Measurements from ENCODE around the gene ARL15. TPM values are rescaled to one million over a fixed set of nuclear protein-coding genes. Genes with fewer than 3 reads are reported as not detected.

The ARL15 gene
- total RNA-seq, 1 donor from 2014 or later: 6.0 TPM

DNA sequence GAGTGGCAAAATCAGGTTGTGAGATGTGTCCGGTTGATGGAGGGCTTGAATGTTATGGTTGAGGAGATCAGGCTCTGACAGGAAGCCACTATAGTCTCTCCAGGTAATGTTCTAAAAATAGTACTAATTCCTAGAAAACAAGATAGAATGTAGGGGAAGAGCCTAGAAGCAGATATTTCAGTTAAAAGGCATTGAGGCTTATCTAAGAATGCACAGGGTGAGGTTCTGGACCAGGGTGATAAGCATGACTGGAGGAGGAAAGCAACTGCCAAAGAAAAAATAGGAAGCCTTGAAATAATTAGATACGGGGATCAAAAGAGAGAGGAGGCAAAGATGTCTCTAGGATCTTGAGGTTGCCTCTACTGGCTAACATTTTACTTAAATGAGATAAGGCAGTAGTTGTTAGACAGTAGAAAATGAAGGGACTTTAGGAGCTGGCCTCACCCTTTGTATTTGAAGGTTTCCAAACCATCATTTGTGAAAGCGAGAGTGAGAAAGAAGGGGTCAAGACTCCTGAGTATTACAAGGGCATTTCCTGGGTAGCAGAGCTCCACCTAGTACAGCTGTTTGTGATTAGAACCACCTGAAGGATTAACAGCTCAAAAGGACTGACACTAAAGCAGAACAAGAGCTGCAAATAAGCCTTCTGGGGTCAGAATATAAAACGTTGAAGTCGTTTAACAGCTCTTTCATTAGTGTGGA, 15.4 kb upstream of the ARL15 start:
- H3K27ac Mint-ChIP-seq: no peak overlapping the region
- peaks cover 13% of the 10 kb centered on the region for H3K27me3 Mint-ChIP-seq (ENCODE audit: low read depth)
- H3K9me3 Mint-ChIP-seq: no peaks in the 10 kb centered on the region
- no peaks in the 10 kb centered on the region for H3K36me3 Mint-ChIP-seq (ENCODE audit: low read depth)
- peaks cover 6% of the 10 kb centered on the region for H3K4me1 Mint-ChIP-seq (ENCODE audit: low read depth)
- H3K4me3 Mint-ChIP-seq (ENCODE audit: low read depth): no peak overlapping the region
- DNase-seq (ENCODE audit: low spot score): no peak
- intact Hi-C loops (cut with micrococcal nuclease): no loop called here

DNA sequence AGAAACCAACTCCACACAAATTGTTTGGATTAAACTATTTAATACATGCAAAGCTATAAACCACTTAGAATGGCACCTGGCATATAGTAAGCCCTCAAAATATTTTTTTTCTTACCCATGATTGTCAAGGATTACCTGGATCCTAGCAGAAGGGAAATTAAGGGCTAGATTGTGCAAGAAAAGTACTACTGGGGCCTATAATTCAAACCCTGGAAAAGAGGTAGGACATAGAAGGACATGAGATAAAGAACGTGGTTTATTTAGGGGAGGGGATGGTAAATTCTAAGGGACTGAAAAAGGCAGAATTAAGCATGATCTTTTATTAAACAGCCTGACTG, 14.9 kb upstream of the ARL15 start:
- peaks cover 15% of the 10 kb centered on the region for H3K27me3 Mint-ChIP-seq (ENCODE audit: low read depth)
- H3K4me1 Mint-ChIP-seq (ENCODE audit: low read depth): peaks cover 6% of the 10 kb centered on the region
- H3K4me3 Mint-ChIP-seq (ENCODE audit: low read depth): no peak overlapping the region
- no peaks in the 10 kb centered on the region for H3K9me3 Mint-ChIP-seq
- H3K36me3 Mint-ChIP-seq (ENCODE audit: low read depth): no peaks in the 10 kb centered on the region
- no peak for DNase-seq (ENCODE audit: low spot score)
- intact Hi-C loops (cut with micrococcal nuclease): no loop called here
- H3K27ac Mint-ChIP-seq: no peak overlapping the region

DNA sequence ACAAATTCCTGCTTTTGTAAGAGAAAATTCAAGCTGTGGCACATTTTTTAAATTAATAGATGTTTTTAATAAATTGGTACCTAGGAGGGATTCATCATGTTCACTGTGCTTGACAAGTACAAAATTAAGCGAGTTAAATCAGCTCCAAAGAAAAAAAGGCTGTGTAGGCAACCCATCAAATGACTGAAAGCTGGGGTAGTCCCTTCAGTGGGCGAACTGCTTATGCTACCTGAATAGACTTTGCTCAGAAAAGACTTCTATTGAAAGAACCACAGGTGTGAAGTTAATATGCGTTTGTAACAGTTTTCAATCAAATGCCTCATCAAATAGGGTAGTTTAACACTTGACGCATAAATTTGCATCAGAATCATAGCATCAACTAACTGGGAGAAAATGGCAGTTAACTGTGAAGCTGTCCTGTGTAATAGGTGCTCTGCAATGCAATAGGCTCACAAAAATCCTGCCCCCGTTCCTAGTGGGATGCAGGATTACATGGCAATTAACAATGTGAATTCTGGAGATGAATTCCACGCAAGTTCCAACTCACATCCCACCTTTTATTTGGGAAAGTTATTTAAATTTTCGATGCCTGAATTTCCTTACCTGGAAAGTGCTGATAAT, 14.4 kb upstream of the ARL15 start:
- DNase-seq (ENCODE audit: low spot score): no peak
- H3K4me3 Mint-ChIP-seq (ENCODE audit: low read depth): no peak overlapping the region
- H3K9me3 Mint-ChIP-seq: no peaks in the 10 kb centered on the region
- no peaks in the 10 kb centered on the region for H3K36me3 Mint-ChIP-seq (ENCODE audit: low read depth)
- H3K27me3 Mint-ChIP-seq (ENCODE audit: low read depth): peaks cover 20% of the 10 kb centered on the region
- intact Hi-C loops (cut with micrococcal nuclease): no loop called here
- peaks cover 6% of the 10 kb centered on the region for H3K4me1 Mint-ChIP-seq (ENCODE audit: low read depth)
- H3K27ac Mint-ChIP-seq: no peak overlapping the region

DNA sequence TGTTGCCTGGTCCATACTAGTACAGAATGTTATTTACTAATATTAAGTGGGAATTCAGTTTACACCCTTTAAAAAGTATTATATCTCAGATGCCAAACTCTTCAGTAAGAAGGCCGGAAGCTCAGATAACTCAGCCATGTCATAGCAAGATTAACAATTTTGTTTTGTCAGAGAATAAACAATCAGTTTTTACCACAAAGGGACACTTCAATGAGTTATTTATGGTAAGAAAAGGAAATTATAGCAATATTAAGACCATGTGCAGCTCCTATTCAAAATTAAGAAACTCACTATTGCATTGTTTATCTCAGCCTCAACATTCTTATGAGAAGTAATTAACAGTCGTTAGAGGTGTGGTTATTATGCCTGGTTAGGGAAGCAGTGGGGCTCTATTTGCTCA, 13.1 kb upstream of the ARL15 start:
- Mint-ChIP-seq H3K27ac (no peak overlapping the region), H3K4me1 (ENCODE audit: low read depth) (peaks cover 6% of the 10 kb centered on the region), H3K36me3 (ENCODE audit: low read depth) (no peaks in the 10 kb centered on the region), H3K4me3 (ENCODE audit: low read depth) (no peak overlapping the region), H3K27me3 (ENCODE audit: low read depth) (peaks cover 28% of the 10 kb centered on the region), H3K9me3 (no peaks in the 10 kb centered on the region)
- no peak for DNase-seq (ENCODE audit: low spot score)
- intact Hi-C loops (cut with micrococcal nuclease): no loop called here

DNA sequence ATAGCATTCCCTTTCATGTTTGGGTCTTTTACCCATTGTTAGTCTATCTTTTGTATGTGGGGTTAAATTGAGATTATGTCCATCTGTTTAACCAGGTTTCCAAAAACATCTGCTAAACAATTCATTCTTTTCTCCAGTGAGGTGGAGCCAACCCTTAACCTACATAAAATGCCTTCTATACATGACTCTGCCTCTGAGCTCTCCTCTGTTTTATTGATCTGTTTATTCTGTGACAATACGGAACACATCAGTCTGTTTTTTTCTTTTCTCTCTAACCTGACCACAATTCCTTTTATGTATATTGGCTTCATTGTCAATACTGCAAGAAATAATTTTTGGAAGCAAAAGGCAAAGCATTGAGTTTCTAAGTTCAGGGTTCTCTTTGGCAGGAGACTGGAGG, 9.9 kb upstream of the ARL15 start:
- H3K27me3 Mint-ChIP-seq (ENCODE audit: low read depth): peaks cover 50% of the 10 kb centered on the region

DNA sequence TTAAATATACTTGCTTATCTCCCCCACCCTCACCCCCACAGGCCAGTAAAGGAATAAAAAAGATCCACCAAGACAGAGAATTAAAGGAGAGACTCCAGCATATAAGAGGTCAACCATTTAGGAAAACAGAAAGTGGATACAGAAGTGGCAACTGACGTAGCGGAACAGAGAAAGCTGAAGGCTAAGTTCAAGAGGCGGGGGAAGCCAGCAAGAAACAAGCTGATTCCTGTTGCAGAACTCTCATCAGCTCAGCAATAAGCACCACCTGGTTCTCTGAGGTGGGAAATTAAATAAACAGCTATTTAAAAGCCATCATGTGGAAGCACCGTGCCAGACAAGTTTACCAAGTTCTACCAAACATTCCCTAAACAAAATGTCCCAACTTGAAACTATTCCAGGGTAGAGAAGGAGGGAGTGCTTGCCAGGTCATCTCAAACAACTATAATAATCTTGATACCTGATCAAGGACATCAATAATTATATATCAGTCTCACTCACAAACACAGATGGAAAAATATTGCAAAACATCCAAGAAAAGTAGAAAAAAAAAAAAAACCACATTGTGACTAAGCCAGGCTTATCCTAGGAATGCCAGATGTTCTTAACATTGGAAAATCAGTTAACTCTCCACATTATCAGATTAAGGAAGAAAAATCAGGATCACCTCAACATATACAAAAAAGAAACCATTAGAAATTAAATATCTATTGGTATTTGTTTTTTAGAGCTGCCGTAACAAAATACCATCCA, 7.3 kb upstream of the ARL15 start:
- no peak overlapping the region for H3K27ac Mint-ChIP-seq
- DNase-seq (ENCODE audit: low spot score): no peak
- H3K36me3 Mint-ChIP-seq (ENCODE audit: low read depth): no peaks in the 10 kb centered on the region
- H3K4me3 Mint-ChIP-seq (ENCODE audit: low read depth): no peak overlapping the region
- H3K4me1 Mint-ChIP-seq (ENCODE audit: low read depth): no peaks in the 10 kb centered on the region
- peaks cover 62% of the 10 kb centered on the region for H3K27me3 Mint-ChIP-seq (ENCODE audit: low read depth)
- intact Hi-C loops (cut with micrococcal nuclease): no loop called here
- H3K9me3 Mint-ChIP-seq: no peaks in the 10 kb centered on the region

More for the DNA sequence above, 9.9 kb upstream of the ARL15 start:
- no peak for DNase-seq (ENCODE audit: low spot score)
- intact Hi-C loops (cut with micrococcal nuclease): no loop called here
- Mint-ChIP-seq H3K9me3 (no peaks in the 10 kb centered on the region), H3K36me3 (ENCODE audit: low read depth) (no peaks in the 10 kb centered on the region), H3K4me1 (ENCODE audit: low read depth) (peaks cover under 1% of the 10 kb centered on the region), H3K27ac (no peak overlapping the region), H3K4me3 (ENCODE audit: low read depth) (no peak overlapping the region)

DNA sequence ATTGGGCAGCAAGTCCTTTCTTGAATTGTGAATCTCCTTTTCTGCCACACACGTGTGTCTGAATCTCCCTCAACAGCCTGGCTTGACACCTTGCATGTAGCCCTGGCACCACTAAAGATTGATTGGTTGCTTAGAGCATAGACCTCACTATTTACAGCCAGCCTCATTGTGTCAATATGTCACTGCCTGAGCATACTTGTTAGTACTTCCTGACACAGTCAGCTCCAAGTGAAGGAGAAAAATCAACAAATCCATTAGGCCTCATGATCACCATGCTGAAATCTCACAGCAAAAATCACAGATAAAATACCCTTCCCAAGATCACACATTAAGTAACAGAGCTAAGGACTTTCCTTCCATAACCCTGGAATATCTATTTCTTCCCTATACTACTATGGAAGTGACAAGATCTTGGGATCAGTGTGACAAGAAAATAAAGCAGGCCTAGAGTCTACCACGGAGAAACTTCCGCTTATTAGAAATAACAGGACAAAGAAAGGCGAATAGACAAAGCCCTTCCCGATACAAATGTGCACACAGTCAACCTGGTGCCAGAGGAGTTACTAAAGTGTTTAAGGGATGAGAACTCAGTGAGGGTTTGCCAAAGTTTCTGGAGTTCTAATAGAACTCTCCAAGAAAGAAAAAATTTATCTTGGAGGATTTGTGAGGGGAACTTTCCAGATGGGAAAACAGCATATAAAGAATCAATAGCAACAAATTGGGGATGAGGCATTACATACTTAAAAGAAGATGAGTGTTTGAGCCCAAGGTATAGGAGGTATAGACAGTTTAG, 5.6 kb upstream of the ARL15 start:
- peaks cover 8% of the 10 kb centered on the region for H3K4me1 Mint-ChIP-seq (ENCODE audit: low read depth)
- no peaks in the 10 kb centered on the region for H3K9me3 Mint-ChIP-seq
- intact Hi-C loops (cut with micrococcal nuclease): no loop called here
- no peaks in the 10 kb centered on the region for H3K36me3 Mint-ChIP-seq (ENCODE audit: low read depth)
- no peak overlapping the region for H3K4me3 Mint-ChIP-seq (ENCODE audit: low read depth)
- DNase-seq (ENCODE audit: low spot score): no peak
- H3K27me3 Mint-ChIP-seq (ENCODE audit: low read depth): peaks cover 64% of the 10 kb centered on the region
- no peak overlapping the region for H3K27ac Mint-ChIP-seq

DNA sequence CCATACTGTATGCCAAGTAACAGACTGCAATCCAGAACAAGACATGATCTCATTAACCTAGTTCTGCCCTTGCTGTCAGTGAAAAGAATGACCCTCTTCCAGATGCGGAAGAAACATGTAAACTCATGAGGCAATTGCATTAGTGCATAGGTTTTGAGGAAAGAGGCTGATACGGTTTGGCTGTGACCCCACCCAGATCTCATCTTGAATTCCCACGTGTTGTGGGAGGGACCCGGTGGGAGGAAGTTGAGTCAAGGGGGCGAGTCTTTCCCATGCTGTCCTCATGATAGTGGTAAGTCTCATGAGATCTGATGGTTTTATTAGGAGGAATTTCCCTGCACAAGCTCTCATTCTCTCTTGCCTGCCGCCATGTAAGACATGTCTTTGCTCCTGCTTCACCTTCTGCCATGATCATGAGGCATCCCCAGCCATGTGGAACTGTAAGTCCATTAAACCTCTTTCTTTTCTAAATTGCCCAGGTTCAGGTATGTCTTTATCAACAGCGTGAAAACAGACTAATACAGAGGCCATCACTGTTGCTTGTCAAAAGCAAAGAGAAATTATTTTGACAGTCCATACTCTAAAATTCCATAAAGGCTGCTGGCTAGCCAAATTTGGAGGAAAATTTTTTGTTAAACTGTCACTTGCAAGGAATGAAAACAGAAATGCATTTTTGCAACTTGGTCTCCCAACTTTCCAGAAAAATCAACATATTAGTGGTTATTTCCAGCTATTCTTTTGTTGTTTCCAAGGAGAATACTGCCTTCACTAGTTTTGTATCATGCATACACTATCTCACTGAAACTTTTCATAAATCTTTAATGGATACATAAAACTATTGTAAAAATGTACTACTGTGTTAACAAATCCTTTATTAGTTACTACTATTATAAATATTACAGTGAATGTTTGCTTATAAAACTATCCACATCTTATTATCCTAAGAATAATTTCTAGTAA, 3.2 kb upstream of the ARL15 start:
- DNase-seq (ENCODE audit: low spot score): no peak
- intact Hi-C loops (cut with micrococcal nuclease): loop anchor here (5.0 kb wide), 3 partner anchors 71 to 919 kb away; partner anchors contain the start of genes CCNO and FST
- Mint-ChIP-seq H3K9me3 (no peaks in the 10 kb centered on the region), H3K27ac (no peak overlapping the region), H3K4me1 (ENCODE audit: low read depth) (peaks cover 21% of the 10 kb centered on the region), H3K27me3 (ENCODE audit: low read depth) (peaks cover 47% of the 10 kb centered on the region), H3K36me3 (ENCODE audit: low read depth) (no peaks in the 10 kb centered on the region), H3K4me3 (ENCODE audit: low read depth) (no peak overlapping the region)

DNA sequence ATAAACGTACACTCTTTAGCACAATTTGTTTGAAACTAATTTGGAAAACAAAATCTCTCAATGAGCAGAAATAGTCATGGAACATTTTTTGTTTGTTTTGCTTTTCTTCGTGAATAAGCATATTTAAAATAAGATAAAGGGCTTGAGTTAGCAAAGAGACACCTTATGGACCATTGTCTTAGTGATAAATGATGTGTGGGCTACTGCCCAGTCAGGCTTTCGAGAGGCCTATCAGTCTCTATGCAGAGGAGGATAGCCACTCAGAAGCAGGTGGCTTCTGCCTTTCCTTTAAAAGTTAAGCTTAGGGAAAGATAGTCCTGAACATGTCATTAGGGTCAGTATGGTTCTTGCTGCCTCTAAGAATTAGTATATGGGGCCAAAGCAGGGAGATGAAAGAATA, 2.1 kb upstream of the ARL15 start:
- Mint-ChIP-seq H3K36me3 (ENCODE audit: low read depth) (no peaks in the 10 kb centered on the region), H3K27me3 (ENCODE audit: low read depth) (peaks cover 40% of the 10 kb centered on the region), H3K27ac (no peak overlapping the region), H3K4me3 (ENCODE audit: low read depth) (no peak overlapping the region), H3K4me1 (ENCODE audit: low read depth) (peaks cover 21% of the 10 kb centered on the region), H3K9me3 (no peaks in the 10 kb centered on the region)
- no peak for DNase-seq (ENCODE audit: low spot score)
- intact Hi-C loops (cut with micrococcal nuclease): loop anchor here (5.0 kb wide), 3 partner anchors 70 to 920 kb away; partner anchors contain the start of genes CCNO and FST

DNA sequence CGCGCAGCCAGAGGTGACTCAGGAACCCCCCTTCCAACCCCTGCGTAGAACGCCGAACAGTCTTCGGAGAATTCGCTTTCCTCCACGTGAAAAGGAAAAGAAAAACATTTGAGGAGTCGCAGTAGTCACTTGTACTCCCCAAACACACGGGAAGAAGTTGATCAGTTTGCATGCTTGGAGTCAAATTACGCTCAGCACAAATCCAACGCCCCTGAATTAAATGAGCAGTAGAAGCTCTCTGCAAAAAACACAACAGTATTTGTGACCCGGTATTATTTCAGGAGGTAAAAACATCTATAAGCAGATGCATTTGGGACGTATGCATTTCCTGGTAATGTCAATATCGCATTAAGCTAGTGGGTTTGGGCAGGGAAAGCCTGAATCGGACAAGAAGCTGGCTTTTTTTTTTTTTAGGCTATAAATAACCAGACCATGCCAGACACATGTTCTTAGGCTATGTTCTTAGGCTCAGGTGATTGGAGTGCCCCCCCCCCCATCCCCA, 854 bp upstream of the ARL15 start:
- H3K4me1 Mint-ChIP-seq (ENCODE audit: low read depth): peaks cover 21% of the 10 kb centered on the region
- intact Hi-C loops (cut with micrococcal nuclease): loop anchor here (2.0 to 5.0 kb wide), 6 partner anchors 69 to 921 kb away; partner anchors contain the start of genes CCNO and FST
- DNase-seq (ENCODE audit: low spot score): no peak
- peak overlapping the region; percentile 83 for H3K4me3 Mint-ChIP-seq (ENCODE audit: low read depth)
- peak overlapping the region; percentile 73 for H3K27ac Mint-ChIP-seq
- H3K36me3 Mint-ChIP-seq (ENCODE audit: low read depth): no peaks in the 10 kb centered on the region
- peaks cover 31% of the 10 kb centered on the region for H3K27me3 Mint-ChIP-seq (ENCODE audit: low read depth)
- no peaks in the 10 kb centered on the region for H3K9me3 Mint-ChIP-seq

DNA sequence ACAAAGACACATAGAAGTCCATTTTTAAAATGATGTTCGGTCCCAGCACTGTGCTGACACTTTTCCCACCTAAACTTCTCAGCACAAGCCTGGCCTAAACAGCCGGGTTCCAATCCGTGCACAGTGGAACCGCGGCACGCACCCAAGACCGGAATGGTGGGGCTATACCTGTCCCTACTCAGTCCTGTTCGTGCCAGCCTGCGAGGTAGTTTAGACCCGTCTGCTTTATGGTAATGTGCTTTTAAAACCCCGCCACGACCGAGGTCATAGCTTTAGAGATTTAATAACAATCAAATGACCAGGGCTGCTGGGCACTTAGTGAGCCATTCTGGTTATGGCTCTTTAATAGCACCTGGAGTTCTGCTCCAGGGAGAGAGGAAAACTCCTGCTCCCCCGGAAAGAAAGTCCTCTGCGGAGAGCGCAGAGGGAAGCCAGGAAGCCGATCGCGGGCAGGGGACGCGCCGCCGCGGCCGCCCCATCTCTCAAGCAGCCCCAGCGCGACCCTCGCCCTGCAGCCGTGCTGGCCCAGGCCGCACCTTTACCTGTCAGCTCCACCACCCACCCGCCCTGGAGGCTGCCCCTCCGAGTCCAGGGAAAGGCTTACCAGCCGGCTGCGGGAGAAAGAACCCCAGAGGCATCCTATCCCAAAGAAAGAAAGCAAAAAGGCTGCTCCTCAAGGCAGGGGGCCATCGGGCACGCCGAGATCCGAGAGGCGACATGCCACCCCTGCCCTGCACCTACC, 511 bp downstream of the ARL15 start:
- peak; percentile 19 for DNase-seq (ENCODE audit: low spot score)
- H3K27me3 Mint-ChIP-seq (ENCODE audit: low read depth): peaks cover 19% of the 10 kb centered on the region
- no peaks in the 10 kb centered on the region for H3K36me3 Mint-ChIP-seq (ENCODE audit: low read depth)
- intact Hi-C loops (cut with micrococcal nuclease): loop anchor here (2.0 to 5.0 kb wide), 6 partner anchors 68 to 922 kb away; partner anchors contain the start of genes CCNO and FST
- peaks cover 21% of the 10 kb centered on the region for H3K4me1 Mint-ChIP-seq (ENCODE audit: low read depth)
- H3K4me3 Mint-ChIP-seq (ENCODE audit: low read depth): peak overlapping the region; percentile 83
- peak overlapping the region; percentile 73 for H3K27ac Mint-ChIP-seq
- H3K9me3 Mint-ChIP-seq: no peaks in the 10 kb centered on the region

Data from activated T-helper 2 cell treated with anti-CD3 and anti-CD28 coated beads, Interferon-gamma antibody, Interleukin-2, Interleukin-4, amounts not matched to agents 10 μg/mL and 5 μg/mL and 100 μg/mL, durations not matched to agents 14 hours and 24 hours and 36 hours (primary cell).